ENCODE results near the gene SMIM24.
"Not testable (repeated sequence)": the region's sequence is repeated elsewhere in the genome, so short reads cannot be mapped to it uniquely, and the experiment has no call there.

SMIM24 gene

GRCh38 chr19:3513229-3514140 lies 33.2 kb upstream of the SMIM24 start:
- DNase-seq = no peak

DNA sequence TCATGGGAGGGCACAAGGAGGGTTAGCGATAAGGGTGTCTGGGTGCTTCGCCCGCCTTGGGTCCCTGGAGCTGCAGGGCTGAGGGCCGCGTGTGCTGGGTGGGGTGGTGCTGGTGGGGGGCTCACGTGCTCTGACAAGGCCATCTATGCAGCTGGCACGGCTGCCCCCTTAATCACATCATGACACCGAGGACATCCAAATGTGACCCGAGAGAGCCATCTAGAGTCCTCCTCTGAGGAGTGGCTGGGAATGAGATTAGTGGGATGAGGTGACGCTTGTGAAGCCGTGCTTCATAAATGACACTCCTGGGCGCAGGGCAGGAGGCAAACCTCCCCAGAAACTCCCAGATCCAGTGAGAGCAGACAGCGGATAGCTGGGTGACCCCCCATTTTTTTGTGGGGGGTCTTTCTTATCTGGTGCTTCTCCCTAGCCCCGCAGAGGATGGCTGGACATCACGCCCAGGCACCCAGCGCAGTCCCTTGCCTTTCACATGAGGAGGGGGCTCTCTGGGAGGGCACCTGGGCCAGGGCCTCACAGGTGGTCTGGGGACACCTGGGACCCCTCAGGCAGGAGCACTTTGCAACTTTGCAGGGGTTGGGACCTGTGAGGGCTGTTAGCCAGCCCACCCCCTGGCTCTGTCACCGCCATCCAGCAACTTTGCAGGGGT lies 32.4 kb upstream of the SMIM24 start:
- DNase-seq = no peak

GRCh38 chr19:3511506-3512251 lies 31.4 kb upstream of the SMIM24 start:
- DNase-seq = no peak

DNA sequence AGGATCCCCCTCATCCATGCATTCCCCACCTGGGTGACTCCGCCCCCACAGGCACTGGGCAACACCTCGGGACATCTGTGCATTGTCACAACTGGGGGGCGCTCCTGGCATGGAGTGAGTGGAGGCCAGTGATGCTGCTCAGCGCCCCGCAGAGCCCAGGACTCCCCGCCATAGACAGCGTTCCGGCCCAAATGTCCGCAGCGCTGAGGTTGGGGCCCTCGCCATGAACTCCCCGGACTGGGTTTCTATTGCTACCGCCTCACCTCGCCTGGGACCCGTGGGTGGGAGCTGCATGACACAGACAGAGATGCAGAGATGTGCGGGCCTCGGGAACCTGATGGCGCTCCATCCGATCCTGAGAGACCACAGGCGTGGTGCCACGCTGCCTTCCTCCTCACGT lies 30.4 kb upstream of the SMIM24 start:
- no peak for DNase-seq

- no peak for DNase-seq
These were observed 29.3 kb upstream of the SMIM24 start for GRCh38 chr19:3509566-3509989.

- no peak for DNase-seq
These were observed 28.6 kb upstream of the SMIM24 start for GRCh38 chr19:3508771-3509535.

DNA sequence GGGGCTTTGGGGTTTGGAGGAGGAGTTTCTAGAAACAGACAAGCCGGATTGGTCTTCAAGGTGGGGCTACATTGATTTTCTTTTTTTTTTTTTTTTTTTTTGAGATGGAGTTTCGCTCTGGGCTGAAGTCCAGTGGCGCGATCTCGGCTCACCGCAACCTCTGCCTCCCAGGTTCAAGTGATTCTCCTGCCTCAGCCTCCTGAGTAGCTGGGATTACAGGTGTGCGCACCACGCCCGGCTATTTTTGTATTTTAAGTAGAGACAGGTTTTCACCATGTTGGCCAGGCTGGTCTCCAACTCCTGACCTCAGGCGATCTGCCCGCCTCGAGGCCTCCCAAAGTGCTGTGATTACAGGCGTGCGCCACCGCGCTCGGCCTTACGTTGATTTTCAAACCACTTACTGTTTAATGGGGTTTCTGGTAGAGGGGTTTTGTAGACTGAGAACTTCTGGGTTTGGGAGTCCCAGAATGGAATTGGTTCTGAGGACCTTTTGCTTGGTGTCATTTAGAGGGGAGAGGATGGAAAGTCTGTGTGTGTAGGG lies 27.9 kb upstream of the SMIM24 start:
- DNase-seq = not testable (repeated sequence)

DNA sequence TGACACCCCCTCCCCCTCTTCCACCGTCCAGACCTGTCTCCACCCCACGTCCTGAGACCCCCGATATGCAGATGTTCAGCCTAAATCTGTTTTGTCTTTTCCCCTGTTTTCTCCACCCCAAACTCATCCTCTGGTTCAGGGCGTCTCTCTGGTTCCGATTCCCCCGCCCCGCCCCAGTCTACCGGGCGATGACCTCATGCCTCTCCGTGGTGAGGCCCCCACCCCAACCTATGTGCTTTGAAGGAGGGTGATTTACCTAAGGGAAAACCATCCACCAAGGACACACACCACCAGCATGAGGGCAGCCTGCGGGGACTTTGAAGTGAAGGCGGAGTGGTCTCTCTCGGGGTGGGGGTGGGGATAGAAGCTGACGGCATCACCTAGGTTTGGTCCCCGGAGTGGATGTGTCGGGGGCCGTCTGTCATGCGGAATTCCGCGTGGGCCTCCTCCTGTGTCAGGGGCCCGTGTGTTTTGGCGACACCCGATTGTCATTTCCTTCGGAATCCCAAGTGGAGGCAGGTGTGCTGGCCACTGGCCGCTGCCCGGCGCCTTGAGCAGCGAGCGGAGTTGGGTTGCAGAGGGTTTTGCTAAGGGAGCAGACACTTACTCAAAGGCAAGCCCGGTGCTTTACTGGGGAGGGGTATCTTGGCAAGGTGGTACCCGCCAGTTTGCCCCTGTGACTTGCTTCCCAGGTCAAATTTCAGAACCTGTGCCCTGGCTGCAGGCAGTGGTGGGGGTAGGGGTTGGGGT lies 27.2 kb upstream of the SMIM24 start:
- DNase-seq = peak in 1 of 4 experiments; percentile 35

- DNase-seq = peak in 1 of 4 experiments; percentile 9
These were observed 26.3 kb upstream of the SMIM24 start for GRCh38 chr19:3506384-3507340.

GRCh38 chr19:3505598-3506383 lies 25.5 kb upstream of the SMIM24 start, which contains the start of gene FZR1:
Gene FZR1, plus strand, starts transcription at chr19:3506311. Its CDS starts 16,679 bp downstream, at chr19:3522990.
- peak; percentile 98 to 99 (median 99) for DNase-seq

GRCh38 chr19:3504735-3505134 lies 24.4 kb upstream of the SMIM24 start:
- no peak for DNase-seq

DNA sequence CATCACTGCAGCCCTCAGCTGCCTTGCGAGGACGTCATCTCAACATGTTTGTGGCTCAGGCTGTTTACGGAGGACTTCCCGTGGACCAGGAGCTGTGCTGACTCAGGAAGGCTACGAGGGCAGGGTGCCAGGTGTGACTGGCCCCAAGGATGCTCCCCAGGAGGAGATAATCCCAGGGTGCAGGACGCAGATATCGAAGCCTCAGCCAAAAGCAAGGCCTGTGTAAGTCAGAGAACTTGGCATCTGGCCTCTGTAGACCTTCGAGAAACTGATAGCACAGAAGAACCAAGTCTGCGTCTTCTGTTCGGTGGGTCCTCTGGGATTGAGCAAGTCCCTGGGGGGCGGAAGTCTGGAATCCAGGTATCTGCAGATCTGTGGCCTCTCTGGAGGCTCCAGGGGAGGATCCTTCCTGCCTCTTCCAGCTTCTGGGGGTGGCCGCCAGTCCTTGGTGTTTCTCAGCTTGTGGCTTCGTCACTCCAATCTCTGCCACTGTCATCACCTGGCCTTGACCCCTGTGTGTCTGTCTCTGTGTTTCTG lies 22.8 kb upstream of the SMIM24 start:
- DNase-seq = no peak

DNA sequence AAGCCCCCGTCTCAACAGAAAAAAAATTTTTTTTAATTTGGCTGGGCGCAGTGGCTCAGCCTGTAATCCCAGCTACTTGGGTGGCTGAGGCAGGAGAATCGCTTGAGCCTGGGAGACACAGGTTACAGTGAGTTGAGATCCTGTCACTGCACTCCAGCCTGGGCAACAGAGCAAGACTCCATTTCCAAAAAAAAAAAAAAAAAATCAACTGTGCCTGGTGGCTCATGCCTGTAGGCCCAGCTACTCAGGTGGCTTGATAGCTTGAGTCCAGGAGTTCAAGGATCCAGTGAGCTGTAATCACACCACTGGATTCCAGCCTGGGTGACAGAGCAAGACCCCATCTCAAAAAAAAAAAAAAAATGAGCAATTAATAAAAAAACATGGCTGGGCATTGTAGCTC lies 21.5 kb upstream of the SMIM24 start:
- no peak for DNase-seq

- DNase-seq = peak; percentile 81 to 93 (median 92)
These were observed 20.2 kb upstream of the SMIM24 start, which contains the start of gene DOHH for GRCh38 chr19:3500429-3501101. Gene DOHH, minus strand, starts transcription at chr19:3500674. Its CDS starts 3,860 bp downstream, at chr19:3496814.

- DNase-seq = no peak
These were observed 19.6 kb upstream of the SMIM24 start for GRCh38 chr19:3499738-3500428.

GRCh38 chr19:3497757-3498520 lies 17.6 kb upstream of the SMIM24 start:
- no peak for DNase-seq
